Measurements from ENCODE around the gene PCMT1.
"Not testable (repeated sequence)": the region's sequence is repeated elsewhere in the genome, so short reads cannot be mapped to it uniquely, and the experiment has no call there.

Gene PCMT1

DNA sequence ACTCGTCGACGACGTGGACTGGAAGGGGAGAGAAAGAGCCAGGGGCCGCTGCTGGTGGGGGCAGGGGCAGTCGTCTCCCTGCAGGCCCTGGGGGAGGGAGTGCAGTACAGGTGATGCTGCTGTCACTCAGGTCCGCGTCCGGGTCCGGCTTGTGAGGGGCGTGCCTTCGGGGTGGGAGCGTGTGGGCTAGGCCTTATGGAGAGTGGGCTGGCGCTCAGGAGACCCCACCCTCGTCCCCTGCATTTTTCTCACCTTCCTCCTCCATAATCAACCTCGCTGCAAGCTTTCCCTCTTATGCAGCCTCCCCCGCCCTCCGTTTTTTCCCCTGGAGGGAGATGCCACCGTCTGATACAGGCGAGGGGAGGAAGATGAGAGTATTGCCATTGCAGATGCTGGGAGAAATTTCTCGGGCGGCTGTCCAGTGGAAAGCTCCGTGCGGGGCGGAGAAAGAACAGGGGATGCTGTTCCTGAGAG lies 632 bp downstream of the PCMT1 start:
- DNase-seq (ENCODE audit: low spot score): peak; percentile 61

DNA sequence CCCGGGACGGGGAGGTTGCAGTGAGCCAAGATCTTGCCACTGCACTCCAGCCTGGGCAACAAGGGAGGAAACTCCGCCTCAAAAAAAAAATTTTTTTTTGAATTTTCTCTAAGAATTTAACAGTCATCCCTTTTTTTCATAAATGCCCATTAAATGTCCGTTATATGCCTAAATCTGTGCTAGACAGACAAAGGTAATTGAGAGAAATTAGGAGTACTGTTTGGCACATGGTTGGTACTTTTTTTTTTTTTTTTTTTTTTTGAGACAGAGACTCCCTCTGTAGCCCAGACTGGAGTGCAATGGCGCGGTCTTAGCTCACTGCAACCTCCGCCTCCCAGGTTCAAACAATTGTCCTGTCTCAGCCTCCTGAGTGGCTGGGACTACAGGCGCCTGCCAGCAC lies 1.7 kb downstream of the PCMT1 start:
- DNase-seq (ENCODE audit: low spot score): no peak

DNA sequence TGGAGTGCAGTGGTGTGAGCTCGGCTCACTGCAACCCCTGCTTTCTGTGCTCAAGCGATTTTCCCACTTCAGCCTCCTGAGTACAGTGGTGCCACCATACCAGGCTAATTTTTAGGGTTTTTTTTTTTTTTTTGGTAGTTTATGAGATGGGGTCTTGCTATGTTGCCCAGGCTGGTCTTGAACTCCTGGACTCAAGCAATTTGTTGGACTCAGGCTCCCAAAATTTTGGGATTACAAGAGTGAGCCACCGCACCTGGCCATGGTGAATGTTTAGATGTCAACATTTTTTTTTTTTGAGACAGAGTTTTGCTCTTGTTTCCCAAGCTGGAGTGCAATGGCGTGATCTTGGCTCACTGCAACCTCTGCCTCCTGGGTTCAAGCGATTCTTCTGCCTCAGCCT lies 2.4 kb downstream of the PCMT1 start:
- DNase-seq (ENCODE audit: low spot score): not testable (repeated sequence)

DNA sequence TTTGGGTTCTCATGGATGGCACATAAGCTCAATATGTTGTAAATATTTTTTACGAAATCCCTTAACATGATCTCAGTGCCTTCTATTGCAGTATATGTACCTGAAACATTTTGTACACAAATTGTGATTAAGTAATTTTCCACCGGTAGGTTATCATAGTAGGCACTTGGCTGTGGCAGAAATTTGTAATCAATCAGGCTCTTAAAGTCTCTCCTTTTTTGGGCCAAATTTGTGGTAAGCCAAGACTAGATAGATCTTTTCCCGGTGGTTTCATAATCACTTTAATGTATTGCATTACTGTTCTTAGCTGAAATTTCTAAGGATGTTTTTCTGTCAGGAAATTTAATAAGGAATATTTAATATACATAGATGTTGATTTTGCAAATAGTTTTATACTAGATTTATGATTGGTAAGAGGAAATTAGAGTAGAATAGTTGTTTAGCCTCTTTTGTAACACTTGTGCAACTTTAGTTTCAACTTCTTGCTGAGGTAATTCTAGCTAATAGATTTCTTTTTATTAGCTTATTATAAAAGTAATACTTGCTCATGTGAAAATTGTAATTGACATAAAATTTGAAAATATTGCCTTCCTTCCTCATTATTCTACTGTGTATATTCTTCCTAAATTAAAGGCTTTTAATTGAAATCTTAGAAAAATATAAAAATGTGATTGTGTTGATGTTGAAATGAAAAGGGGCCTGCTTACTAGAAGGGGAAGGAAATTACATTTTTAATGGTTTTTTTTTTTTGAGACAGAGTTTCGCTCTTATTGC lies 3.2 kb downstream of the PCMT1 start:
- no peak for DNase-seq (ENCODE audit: low spot score)

DNA sequence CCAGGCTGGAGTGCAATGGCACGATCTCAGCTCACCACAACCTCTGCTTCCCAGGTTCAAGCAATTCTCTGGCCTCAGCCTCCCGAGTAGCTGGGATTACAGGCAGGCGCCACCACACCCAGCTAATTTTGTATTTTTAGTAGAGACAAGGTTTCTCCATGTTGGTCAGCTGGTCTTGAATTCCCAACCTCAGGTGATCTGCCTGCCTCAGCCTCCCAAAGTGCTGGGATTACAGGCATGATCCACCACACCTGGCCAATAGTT lies 3.8 kb downstream of the PCMT1 start:
- not testable (repeated sequence) for DNase-seq (ENCODE audit: low spot score)

DNA sequence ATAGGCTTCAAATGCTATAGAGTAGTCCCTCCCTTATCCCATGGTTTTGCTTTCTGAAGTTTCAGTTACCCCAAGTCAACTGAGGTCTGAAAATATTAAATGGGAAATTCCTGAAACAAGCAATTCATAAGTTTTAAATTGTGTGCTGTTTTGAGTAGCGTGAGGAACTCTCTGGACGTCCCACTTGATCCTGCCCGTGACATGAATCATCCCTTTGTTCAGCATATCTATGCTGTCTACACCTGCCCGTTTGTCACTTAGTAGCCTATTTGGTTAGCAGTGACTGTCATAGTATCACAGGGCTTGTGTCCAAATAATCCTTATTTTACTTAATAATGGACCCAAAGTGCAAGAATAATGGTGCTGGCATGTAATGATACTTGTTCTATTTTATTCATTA lies 5.0 kb downstream of the PCMT1 start:
- DNase-seq (ENCODE audit: low spot score): no peak

DNA sequence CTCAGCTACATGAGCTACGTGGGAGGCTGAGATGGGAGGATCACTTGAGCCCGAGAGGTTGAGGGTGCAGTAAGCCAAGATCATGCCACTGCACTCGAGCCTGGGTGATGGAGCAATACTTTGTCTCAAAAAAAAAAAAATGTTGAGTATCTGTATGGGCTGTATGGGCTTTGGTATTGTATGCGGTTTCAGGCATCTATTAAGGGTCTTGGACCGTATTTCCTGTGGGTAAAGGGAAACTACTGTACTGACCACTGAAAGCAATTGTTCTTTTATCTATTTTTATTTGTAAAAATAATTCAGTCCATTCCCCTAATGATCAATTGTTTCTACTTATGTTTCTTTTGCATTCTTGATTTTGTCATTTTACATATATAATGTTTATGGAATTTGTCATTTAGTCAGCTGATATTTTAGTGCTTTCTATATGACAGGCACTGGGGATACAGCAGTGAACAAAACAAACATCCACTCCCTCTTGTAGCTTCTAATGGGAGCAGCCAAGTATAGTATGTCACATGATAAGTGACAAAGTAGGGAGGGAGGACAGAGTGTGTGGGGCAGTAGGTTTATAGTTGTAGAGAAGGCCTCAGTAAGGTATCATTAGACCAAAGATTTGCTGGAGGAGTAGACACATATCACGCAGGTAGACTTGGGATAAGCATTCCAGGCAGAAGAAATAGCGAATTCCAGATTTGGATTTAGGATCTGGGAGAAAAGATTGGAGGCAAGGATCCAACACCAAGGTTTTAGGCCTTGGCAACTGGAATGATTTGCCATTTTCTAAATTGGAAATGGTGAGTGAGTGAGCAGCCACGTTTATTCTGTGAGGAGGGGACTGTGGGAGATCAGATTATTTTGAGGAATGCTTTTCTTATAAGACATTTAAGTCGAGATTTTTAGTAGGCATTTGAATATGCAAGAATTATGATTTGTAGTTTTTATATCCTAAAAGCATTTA lies 6.0 kb downstream of the PCMT1 start:
- DNase-seq (ENCODE audit: low spot score): no peak

DNA sequence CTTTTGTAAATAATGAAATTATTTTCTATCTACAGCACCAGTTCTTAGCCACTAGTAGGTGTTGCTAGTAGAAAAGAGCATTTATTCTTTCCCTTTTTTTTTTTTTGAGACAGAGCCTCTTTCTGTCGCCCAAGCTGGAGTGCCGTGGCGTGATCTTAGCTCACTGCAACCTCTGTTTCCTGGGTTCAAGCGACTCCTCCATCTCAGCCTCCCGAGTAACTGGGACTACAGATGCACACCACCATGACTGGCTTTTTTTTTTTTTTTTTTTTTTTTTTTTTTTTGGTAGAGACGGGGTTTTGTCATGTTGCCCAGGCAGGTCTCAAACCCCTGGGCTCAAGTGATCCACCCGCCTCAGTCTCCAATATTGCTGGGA lies 6.7 kb downstream of the PCMT1 start:
- DNase-seq (ENCODE audit: low spot score): no peak

DNA sequence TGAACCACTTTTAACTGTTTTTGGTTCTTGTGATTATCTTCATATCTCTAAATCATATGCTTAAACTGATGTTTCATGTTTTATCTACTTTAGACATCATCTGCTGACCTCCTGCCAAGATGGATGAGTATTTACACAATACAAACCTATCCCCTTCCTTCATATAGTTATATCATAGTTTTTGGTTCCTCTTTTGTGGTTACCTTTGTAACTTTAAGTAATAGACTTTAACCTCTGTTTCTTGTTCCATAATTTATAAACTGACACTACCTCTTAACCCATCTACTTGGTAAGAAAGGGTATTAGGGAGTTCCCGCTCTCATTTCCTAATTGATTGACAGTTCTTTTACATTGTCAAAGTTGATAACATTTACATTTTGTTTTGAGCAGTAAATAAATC lies 11.9 kb downstream of the PCMT1 start:
- no peak for DNase-seq (ENCODE audit: low spot score)

DNA sequence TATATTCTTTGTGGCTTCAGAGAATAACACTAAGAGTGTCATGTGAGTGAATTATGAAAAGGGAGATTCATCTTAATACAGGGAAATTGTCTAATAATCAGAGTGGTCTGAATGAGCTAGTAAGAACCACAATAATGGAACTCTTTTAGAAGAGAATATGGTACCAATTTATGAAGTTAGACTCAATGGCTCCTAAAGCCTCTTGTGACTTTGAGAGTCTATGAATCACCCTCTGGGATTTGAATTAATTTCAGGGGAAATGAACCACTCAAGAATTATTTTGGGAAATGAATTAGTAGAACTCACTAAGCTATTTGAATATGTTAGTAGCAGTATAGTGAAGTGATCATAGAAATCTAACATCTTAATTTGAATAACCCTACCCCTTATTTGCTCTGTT lies 14.3 kb downstream of the PCMT1 start:
- no peak for DNase-seq (ENCODE audit: low spot score)

DNA sequence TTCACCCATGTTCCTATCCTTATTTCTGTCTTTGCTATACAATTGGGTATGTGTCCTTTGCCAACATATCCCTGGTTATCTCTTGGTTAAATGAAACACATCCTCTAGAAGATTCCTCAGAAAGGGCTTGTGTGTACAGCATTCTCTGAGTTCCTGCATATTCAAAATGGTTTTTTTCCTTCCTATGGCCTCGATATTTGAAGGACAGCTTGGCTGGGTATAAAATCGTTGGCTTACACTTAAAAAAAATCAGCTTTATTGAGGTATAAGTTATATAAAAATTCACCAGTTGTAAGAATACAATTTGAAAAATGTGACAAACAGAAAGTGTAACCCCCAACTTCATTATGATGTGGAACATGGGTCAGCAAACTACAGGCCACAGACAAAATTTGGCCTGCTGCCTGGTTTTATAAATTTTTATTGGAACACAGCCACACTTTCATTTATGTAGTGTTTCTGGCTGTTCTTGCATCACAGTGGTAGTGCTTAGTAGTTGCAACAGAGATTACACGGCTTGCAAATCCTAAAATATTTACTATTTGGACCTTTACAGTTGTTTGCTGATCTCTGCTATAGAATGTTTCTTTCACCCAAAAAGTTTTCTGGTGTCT lies 16.7 kb downstream of the PCMT1 start:
- no peak for DNase-seq (ENCODE audit: low spot score)

DNA sequence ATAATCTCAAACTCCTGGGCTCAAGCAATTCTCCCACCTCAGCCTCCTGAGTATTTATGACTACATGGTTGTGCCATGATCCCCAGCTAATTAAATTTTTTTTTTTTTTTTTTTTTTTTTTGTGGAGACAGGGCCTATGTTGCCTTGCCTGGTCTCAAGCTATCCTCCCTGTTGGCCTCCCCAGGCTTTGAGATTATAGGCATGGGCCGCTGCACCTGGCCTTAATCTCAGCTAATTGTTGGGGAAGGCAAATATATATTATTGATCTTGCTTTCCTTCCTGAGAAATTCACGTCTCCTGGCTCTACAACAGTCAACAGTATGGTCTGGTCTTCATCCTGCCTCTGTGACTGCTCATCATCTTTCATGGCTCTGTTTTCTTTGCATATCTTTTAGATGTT lies 20.1 kb downstream of the PCMT1 start:
- no peak for DNase-seq (ENCODE audit: low spot score)

DNA sequence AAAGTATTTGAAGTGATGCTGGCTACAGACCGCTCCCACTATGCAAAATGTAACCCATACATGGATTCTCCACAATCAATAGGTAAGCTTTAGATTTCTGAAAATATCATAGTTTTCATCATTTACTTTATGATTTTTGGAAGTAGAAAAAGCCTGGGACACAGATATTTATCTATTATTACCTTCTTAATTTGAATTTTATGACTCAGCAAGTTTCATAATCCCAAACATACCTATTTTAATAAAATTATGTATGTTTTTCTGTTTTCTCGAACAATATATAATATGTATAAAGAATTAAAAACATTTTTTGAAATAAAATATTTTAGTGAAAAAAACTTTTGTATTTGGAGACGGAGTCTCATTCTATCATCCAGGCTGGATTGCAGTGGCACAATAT lies 21.6 kb downstream of the PCMT1 start:
- no peak for DNase-seq (ENCODE audit: low spot score)

DNA sequence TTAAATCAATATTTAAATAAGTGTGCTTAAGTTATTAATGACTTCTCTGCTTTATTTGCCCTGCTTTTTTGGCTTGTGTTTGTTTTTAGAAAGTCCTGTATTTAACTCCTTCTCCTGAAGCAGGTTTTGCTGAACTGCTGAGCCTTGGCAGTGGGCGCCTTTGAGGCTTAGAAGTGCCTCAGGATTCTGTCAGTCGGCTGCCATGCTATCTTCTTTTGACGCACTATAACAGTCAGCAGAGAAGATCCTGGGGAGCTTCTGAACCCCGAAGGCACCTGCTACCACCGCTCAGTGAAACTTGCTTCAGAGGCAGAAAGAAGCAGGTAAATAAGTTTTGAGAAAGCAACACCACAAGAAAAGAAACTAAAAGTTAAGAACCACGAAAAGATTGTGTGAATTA lies 22.4 kb downstream of the PCMT1 start:
- no peak for DNase-seq (ENCODE audit: low spot score)

DNA sequence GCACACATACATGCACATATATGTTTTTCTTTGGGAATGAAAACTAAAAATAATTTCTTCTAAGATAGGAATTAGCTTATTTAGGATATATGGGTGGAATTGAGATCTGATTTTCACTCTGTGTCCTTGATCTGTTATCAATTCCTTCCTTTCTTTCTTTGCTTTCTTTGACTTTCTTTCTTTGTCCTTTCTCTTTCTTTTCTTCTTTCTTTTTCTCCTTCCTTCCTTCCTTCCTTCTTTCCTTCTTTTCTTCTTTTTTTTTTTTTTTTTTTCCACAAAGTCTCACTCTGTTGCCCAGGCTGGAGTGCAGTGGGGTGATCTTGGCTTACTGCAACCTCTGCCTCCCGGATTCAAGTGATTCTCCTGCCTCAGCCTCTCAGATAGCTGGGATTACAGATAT lies 28.1 kb downstream of the PCMT1 start:
- DNase-seq (ENCODE audit: low spot score): no peak

DNA sequence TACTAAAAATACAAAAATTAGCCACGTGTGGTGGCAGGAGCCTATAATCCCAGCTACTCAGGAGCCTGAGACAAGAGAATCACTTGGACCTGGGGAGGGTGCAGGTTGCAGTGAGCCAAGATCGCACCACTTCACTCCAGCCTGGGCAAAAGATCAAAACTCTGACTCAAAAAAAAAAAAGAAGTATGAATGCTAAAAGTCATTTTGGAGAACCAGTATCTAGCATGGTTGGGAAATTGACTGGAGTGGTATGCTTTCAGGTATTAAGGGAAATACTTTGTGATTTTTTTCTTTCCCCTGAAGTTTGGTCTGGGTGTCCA lies 30.1 kb downstream of the PCMT1 start:
- no peak for DNase-seq (ENCODE audit: low spot score)

DNA sequence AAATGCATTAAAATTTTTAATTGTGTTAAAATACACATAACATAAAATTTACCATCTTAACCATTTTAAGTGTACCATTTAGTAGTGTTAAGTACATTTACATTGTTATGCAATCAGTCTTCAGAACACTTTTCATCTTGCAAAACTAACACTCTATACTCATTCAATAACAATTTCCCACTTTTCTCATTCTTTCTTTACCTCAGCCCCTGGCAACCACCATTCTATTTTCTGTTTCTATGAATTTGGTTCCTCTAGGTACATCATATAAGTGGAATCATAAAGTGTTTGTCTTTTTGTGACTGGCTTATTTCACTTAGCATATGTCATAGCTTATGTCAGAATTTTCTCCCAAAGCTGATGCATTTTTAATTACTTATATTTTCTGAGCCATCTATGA lies 32.2 kb downstream of the PCMT1 start:
- DNase-seq (ENCODE audit: low spot score): no peak

DNA sequence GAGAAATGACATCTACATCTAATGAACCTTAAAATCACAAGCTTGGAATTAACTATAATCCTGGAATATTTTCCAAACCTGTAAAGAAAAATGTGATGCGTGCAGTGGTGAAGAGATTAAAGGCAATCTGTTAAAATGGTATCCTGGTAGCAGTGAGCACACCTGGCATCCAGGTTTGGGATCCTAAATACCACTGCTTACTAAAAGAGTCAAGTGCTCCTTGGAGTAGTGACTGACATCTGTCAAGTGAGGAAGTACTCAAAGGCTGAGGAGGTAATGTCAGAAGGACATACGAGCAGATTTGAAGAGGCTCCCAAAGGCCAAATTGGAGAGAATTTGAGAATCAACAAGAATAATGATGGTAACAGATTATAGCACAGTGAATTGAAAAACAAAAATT lies 32.8 kb downstream of the PCMT1 start:
- no peak for DNase-seq (ENCODE audit: low spot score)

DNA sequence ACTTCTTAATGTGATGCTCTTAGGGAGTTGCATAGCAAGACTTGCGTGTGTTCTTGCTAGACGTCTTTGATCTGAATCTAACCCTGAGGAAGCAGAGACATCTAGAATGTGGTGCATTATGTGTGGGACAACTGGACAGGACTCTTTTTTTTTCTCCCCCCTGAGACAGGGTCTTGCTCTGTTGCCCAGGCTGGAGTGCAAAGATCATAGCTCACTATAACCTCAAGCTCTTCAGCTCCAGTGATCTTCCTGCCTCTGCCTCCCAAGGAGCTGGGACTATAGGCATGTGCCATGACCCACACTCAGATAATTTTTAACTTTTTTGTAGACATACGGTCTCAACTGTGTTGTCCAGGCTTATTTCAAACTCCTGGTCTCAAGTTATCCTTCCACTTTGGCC lies 34.0 kb downstream of the PCMT1 start:
- DNase-seq (ENCODE audit: low spot score): no peak

DNA sequence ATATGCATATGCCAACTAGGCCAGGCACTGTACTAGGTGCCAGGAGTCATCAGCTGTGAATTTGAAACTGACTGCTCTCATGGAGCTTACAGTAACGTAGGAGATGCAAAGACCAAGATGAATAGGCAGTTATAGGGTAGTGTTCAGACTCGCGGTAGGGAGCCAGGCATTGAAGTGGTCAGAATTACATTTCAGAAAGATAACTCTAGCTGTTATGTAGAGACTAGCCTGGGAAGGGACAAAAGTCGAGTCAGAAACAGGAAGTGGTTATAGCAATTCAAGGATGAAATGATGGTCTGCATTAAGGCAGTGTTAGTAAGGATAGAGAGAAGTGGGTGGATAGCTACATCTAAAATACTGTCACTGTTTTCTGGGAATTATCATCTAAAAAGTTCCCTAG lies 56.6 kb downstream of the PCMT1 start:
- DNase-seq (ENCODE audit: low spot score): no peak

DNA sequence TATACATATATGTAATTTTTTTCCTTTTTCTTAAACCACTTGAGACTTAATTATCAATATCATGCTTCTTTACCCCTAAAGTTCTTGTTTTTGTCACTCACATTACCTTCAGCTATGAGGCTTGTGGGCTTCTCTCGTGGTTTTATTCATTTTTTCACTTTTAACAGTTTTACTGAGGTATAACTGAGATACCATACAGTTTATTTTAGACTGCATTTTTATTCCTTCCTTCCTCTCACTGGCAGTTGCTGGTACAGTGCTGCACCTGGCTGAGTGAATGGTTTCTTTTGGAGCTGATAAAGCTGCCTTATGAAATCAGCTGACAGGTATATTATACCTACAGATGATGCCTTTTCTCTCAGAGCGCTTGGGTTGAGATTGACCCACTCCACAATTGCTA lies 60.3 kb downstream of the PCMT1 start:
- no peak for DNase-seq (ENCODE audit: low spot score)

DNA sequence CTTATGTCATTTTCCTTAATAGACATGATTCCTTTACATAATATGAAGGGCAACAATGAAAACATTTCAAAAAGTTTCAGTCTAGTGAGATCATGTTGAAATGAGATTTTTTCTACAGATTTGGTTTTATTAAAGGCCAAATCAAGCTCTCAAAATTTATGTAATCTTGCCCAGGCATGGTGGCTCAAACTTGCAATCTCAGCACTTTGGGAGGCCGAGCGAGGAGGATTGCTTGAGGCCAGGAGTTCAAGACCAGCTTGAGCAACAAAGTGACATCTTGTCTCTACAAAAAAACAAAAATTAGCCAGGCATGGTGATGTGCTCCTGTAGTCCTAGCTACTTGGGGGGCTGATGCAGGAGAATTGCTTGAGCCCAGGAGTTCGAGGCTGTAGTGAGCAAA lies 63.8 kb downstream of the PCMT1 start:
- no peak for DNase-seq (ENCODE audit: low spot score)

DNA sequence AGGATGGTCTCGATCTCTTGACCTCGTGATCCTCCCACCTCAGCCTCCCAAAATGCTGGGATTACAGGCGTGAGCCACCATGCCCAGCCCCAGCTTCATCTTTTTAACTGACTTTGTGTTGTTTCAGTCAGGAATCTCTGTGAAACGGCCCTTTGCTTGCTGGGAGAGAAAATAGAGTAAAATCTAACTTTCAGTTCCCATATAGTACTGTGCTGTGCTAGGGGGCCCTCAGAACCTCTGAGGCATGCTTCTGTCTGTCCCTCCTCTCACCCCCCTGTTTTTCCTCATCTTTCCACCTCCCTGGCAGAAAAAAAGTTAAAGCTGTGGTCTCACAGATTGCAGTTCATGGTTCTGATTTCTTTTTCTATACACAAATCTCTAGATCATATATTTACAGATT lies 66.2 kb downstream of the PCMT1 start:
- DNase-seq (ENCODE audit: low spot score): no peak
